Natural killer cell treated with Interleukin-12 subunit alpha and Interleukin-12 subunit beta and Interleukin-15 and Interleukin-18, amount 100 ng/mL, for 72 hours (primary cell): Measurements from ENCODE around the gene EFCAB11. TPM values are rescaled to one million over a fixed set of nuclear protein-coding genes. Genes with fewer than 3 reads are reported as not detected.

ENCODE experiments used
- ATAC-seq, 2 donors: fragments of 150-1000 bp; cut with Tn5 transposase in 1 of 2; sonication (Bioruptor Pico), chemical (Tn5 transposase) in 1 of 2; 2 replicates each; pipeline ENCODE4 v1.10.0; 2021
- DNase-seq: peaks from one replicate; pipeline ENCODE4 v3.0.0; 2022; ENCODE audit warnings: low spot score
- H3K27ac Mint-ChIP-seq, 2 donors: 1 replicate in 1 of 2; 2 replicates in 1 of 2; pipeline ENCODE4 v1.8.0; 2022; ENCODE audit warnings: mixed read lengths in 2 of 2, mild to moderate bottlenecking in 1 of 2, moderate library complexity in 1 of 2
- H3K27me3 Mint-ChIP-seq, 2 donors: 1 replicate in 1 of 2; 2 replicates in 1 of 2; pipeline ENCODE4 v1.8.0; 2022; ENCODE audit warnings: mixed read lengths in 2 of 2
- H3K36me3 Mint-ChIP-seq: one replicate; pipeline ENCODE4 v1.8.0; 2022; ENCODE audit warnings: mixed read lengths
- H3K4me1 Mint-ChIP-seq, 2 donors: 1 replicate in 1 of 2; 2 replicates in 1 of 2; pipeline ENCODE4 v1.8.0; 2022; ENCODE audit warnings: low read depth in 2 of 2, mixed read lengths in 2 of 2, mild to moderate bottlenecking in 1 of 2
- H3K4me3 Mint-ChIP-seq: one replicate; pipeline ENCODE4 v1.8.0; 2022; ENCODE audit warnings: mixed read lengths
- H3K9me3 Mint-ChIP-seq: 2 replicates; pipeline ENCODE4 v1.8.0; 2022; ENCODE audit warnings: mixed read lengths
- total RNA-seq, 2 donors: library from RNA; stranded (reverse); gene quantifications; one replicate each; pipeline ENCODE4 v1.2.3, GENCODE V29; 2022

EFCAB11 gene
- total RNA-seq, 2 donors from 2014 or later = 4.8 to 7.5 TPM

GRCh38 chr14:89856871-89857345 lies 97.6 kb downstream of the EFCAB11 start:
- no peaks in the 10 kb centered on the region for H3K27me3 Mint-ChIP-seq
- H3K36me3 Mint-ChIP-seq = no peaks in the 10 kb centered on the region
- DNase-seq = no peak
- H3K4me1 Mint-ChIP-seq = no peaks in the 10 kb centered on the region
- no peak overlapping the region for H3K4me3 Mint-ChIP-seq
- H3K9me3 Mint-ChIP-seq = no peaks in the 10 kb centered on the region
- no peak overlapping the region for H3K27ac Mint-ChIP-seq
- no peak for ATAC-seq

- ATAC-seq (no peak), DNase-seq (no peak)
- H3K27me3 Mint-ChIP-seq = no peaks in the 10 kb centered on the region
- H3K36me3 Mint-ChIP-seq = no peaks in the 10 kb centered on the region
- H3K9me3 Mint-ChIP-seq = no peaks in the 10 kb centered on the region
- no peaks in the 10 kb centered on the region for H3K4me1 Mint-ChIP-seq
- no peak overlapping the region for H3K27ac Mint-ChIP-seq
- no peak overlapping the region for H3K4me3 Mint-ChIP-seq
Observed at GRCh38 chr14:89855961-89856656, 98.4 kb downstream of the EFCAB11 start.

DNA sequence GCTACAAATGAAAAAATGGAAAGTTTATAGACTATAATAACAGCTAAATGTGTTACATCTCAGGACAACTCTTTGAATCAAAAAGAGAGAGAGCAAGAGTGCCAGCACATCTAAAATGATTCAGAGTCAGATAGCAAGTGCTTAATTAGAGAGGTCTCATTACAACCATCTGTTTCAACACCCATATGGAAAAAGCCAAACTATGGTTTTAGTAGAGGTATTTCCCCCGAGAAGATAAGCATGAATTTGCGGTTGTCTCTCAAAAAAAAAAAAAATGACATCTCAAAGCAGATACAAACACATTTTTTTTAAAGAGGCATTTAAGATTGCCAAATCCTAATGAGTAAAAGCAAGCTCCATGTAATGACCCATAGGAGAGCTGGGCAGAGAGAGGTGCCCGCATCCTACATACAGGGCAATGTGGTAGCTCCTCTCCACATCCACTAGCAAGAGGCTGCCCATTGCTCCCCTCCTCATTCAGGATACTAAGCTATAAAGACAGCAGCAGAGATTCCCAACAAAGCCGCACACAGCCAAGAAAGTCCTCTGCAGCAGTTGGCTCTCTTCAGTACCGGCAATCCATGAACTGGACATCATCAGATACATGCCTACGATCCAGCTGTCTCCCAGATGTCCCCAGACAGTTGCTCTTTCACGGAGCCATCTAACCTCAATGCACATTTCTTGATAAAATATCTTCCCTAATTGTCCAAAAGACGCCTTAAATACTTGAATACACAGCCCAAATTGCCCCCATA lies 100.4 kb downstream of the EFCAB11 start:
- no peaks in the 10 kb centered on the region for H3K27me3 Mint-ChIP-seq
- DNase-seq (no peak), ATAC-seq (no peak)
- H3K4me3 Mint-ChIP-seq = no peak overlapping the region
- H3K27ac Mint-ChIP-seq = no peak overlapping the region
- H3K9me3 Mint-ChIP-seq = no peaks in the 10 kb centered on the region
- no peaks in the 10 kb centered on the region for H3K36me3 Mint-ChIP-seq
- H3K4me1 Mint-ChIP-seq = no peaks in the 10 kb centered on the region

DNA sequence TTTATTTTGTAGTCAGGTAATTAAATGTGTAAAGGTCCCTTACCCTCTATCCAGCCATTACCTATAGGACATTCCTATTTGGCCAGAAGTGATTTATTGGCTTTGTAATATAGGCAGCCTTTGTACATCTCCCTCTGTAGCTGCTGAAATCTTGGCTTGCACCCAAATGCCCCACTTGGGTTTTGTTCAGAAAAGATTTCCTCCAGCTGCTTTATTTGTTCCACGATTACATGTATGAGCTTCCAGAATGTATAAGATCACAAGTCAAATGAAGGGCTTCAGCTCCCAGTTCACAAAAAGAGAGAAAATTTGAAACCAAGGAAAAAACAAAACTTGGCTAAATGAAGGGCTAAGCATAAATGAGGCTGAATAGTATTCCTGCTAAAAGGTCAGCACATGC lies 103.4 kb downstream of the EFCAB11 start:
- no peaks in the 10 kb centered on the region for H3K9me3 Mint-ChIP-seq
- no peak overlapping the region for H3K27ac Mint-ChIP-seq
- no peak overlapping the region for H3K4me3 Mint-ChIP-seq
- no peak for DNase-seq
- H3K4me1 Mint-ChIP-seq = no peaks in the 10 kb centered on the region
- no peaks in the 10 kb centered on the region for H3K36me3 Mint-ChIP-seq
- no peaks in the 10 kb centered on the region for H3K27me3 Mint-ChIP-seq
- ATAC-seq = no peak

GRCh38 chr14:89849931-89850330 lies 104.6 kb downstream of the EFCAB11 start:
- H3K4me1 Mint-ChIP-seq = no peaks in the 10 kb centered on the region
- DNase-seq = no peak
- no peak for ATAC-seq
- H3K36me3 Mint-ChIP-seq = no peaks in the 10 kb centered on the region
- no peaks in the 10 kb centered on the region for H3K27me3 Mint-ChIP-seq
- no peak overlapping the region for H3K4me3 Mint-ChIP-seq
- H3K27ac Mint-ChIP-seq = no peak overlapping the region
- H3K9me3 Mint-ChIP-seq = no peaks in the 10 kb centered on the region

GRCh38 chr14:89848165-89848564 lies 106.4 kb downstream of the EFCAB11 start:
- no peaks in the 10 kb centered on the region for H3K4me1 Mint-ChIP-seq
- no peak for ATAC-seq
- no peaks in the 10 kb centered on the region for H3K27me3 Mint-ChIP-seq

GRCh38 chr14:89845346-89845745 lies 109.2 kb downstream of the EFCAB11 start:
- H3K4me3 Mint-ChIP-seq = no peak overlapping the region
- no peaks in the 10 kb centered on the region for H3K9me3 Mint-ChIP-seq
- no peaks in the 10 kb centered on the region for H3K36me3 Mint-ChIP-seq
- ATAC-seq (no peak), DNase-seq (no peak)
- no peak overlapping the region for H3K27ac Mint-ChIP-seq
- no peaks in the 10 kb centered on the region for H3K4me1 Mint-ChIP-seq
- peaks cover 3 to 12% of the 10 kb centered on the region in 2 donors for H3K27me3 Mint-ChIP-seq

More at GRCh38 chr14:89848165-89848564, 106.4 kb downstream of the EFCAB11 start:
- no peak for DNase-seq
- Mint-ChIP-seq H3K4me3 (no peak overlapping the region), H3K9me3 (no peaks in the 10 kb centered on the region), H3K27ac (no peak overlapping the region), H3K36me3 (no peaks in the 10 kb centered on the region)

DNA sequence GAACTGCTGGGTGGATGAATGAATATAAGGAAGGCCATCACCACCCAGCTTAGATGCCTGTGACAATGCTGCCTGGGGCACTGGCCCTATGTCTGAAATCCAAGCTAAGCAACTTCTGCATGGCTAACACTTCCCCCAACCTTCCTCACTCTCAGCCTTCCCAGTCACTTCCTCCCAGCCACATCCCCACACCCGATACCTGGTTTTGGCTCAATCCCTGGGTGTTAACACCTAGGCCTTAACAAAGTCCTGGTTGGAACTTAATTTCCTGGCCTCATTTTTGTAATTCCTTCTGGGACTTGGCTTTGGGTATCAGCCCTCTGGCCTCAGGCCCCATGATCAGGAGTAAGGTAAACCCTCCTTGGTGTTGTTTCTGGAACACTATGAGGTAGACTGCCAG lies 110.0 kb downstream of the EFCAB11 start:
- Mint-ChIP-seq H3K4me3 (no peak overlapping the region), H3K36me3 (no peaks in the 10 kb centered on the region), H3K9me3 (no peaks in the 10 kb centered on the region), H3K27me3 (peaks cover 3 to 12% of the 10 kb centered on the region in 2 donors), H3K4me1 (no peaks in the 10 kb centered on the region), H3K27ac (no peak overlapping the region)
- no peak for DNase-seq
- ATAC-seq = no peak

- Mint-ChIP-seq H3K4me1 (peaks cover 0 to 7% of the 10 kb centered on the region in 2 donors), H3K4me3 (no peak overlapping the region), H3K27ac (no peak overlapping the region), H3K27me3 (peaks cover 3 to 12% of the 10 kb centered on the region in 2 donors), H3K9me3 (no peaks in the 10 kb centered on the region), H3K36me3 (no peaks in the 10 kb centered on the region)
- no peak for DNase-seq
- no peak for ATAC-seq
Observed at GRCh38 chr14:89842837-89843236, 111.7 kb downstream of the EFCAB11 start.

DNA sequence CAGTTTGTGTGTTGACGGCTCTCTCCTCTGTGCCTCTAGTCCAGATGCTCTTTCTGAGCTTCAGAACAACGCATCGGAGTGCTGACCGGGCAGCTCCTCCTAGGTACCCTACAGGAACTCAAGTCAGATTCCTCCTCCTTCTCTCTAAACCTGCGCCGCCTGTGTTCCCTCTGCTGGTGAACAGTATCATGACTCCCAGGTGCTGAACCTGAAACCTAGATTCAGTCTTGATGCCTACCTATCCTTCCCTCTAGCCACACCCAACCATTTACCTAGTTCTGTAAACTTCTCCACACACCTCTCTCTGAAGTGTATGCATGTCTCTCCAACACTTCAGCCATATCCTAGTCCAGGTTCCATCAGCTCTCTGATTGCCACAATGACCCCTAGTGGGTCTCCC lies 112.7 kb downstream of the EFCAB11 start:
- H3K4me3 Mint-ChIP-seq = no peak overlapping the region
- no peak overlapping the region for H3K27ac Mint-ChIP-seq
- ATAC-seq (no peak), DNase-seq (no peak)
- H3K9me3 Mint-ChIP-seq = no peaks in the 10 kb centered on the region
- peaks cover 3 to 12% of the 10 kb centered on the region in 2 donors for H3K27me3 Mint-ChIP-seq
- H3K4me1 Mint-ChIP-seq = peaks cover 0 to 7% of the 10 kb centered on the region in 2 donors
- H3K36me3 Mint-ChIP-seq = no peaks in the 10 kb centered on the region

- ATAC-seq = no peak
- no peaks in the 10 kb centered on the region for H3K36me3 Mint-ChIP-seq
- peaks cover 0 to 6% of the 10 kb centered on the region in 2 donors for H3K27me3 Mint-ChIP-seq
Observed at GRCh38 chr14:89836830-89837469, 117.6 kb downstream of the EFCAB11 start.

DNA sequence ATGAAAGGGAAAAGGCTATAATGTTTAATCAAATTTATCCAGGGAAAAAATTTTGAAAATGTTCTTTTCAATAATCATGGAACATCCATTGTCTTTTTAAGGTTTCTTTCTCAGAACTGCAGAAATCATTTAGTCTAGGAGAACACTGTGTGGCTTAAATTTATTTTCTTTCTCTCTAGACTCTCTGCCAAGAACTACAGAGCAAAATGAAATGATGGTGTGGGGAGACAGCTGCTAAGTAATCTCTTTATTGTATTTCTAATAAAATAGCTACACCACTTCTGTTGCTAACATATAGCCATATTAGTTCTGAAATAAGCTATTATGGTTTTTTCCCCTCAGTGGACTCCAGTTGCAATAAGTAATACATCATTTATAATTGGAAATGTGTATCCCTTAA lies 120.9 kb downstream of the EFCAB11 start:
- H3K36me3 Mint-ChIP-seq = no peaks in the 10 kb centered on the region
- H3K27ac Mint-ChIP-seq = no peak overlapping the region
- H3K4me3 Mint-ChIP-seq = no peak overlapping the region
- no peaks in the 10 kb centered on the region for H3K4me1 Mint-ChIP-seq
- no peak for DNase-seq
- ATAC-seq = no peak
- H3K27me3 Mint-ChIP-seq = peaks cover 3 to 9% of the 10 kb centered on the region in 2 donors
- H3K9me3 Mint-ChIP-seq = no peaks in the 10 kb centered on the region

More at GRCh38 chr14:89836830-89837469, 117.6 kb downstream of the EFCAB11 start:
- Mint-ChIP-seq H3K4me1 (peaks cover 0 to 7% of the 10 kb centered on the region in 2 donors), H3K4me3 (no peak overlapping the region), H3K9me3 (no peaks in the 10 kb centered on the region), H3K27ac (no peak overlapping the region)
- no peak for DNase-seq

GRCh38 chr14:89833120-89833532 lies 121.4 kb downstream of the EFCAB11 start:
- Mint-ChIP-seq H3K36me3 (no peaks in the 10 kb centered on the region), H3K4me1 (no peaks in the 10 kb centered on the region), H3K27me3 (peaks cover 3 to 9% of the 10 kb centered on the region in 2 donors), H3K4me3 (no peak overlapping the region), H3K27ac (no peak overlapping the region), H3K9me3 (no peaks in the 10 kb centered on the region)
- DNase-seq (no peak), ATAC-seq (no peak)
